Measurements from ENCODE around the gene CDHR5. TPM values are rescaled to one million over a fixed set of nuclear protein-coding genes. Genes with fewer than 3 reads are reported as not detected.

CDHR5 gene
- total and polyA plus RNA-seq, 2 donors from 2014 or later, result 7.0 to 45.6 TPM

GRCh38 chr11:614021-614622, 10.6 kb downstream of the CDHR5 start:
- no peaks in the 10 kb centered on the region for H3K27me3 ChIP-seq (ENCODE audit: control insufficient read depth, insufficient read depth, low read length)
- no peak for TF ChIP-seq CTCF (IDR thresholded peaks at IDR 0.05; ENCODE audit: borderline replicate concordance, extremely low read depth, insufficient read depth)
- H3K9ac ChIP-seq (ENCODE audit: low read length in 3 of 3), result no peak overlapping the region
- intact Hi-C loops (cut with DNase I), result no loop called here
- H3K36me3 ChIP-seq (ENCODE audit: control insufficient read depth in 2 of 3, insufficient read depth in 3 of 3, low read length in 3 of 3), result peaks cover 0 to 30% (median 12%) of the 10 kb centered on the region in 3 donors
- H3K4me1 ChIP-seq (ENCODE audit: control insufficient read depth in 2 of 3, insufficient read depth in 2 of 3, low read depth in 1 of 3, low read length in 3 of 3), result peaks cover 0 to 16% (median 0%) of the 10 kb centered on the region in 3 donors
- H3K27ac ChIP-seq (ENCODE audit: low read depth in 2 of 2, low read length in 2 of 2), result peak overlapping the region in 1 of 2 donors; percentile 43
- no peaks in the 10 kb centered on the region for H3K9me3 ChIP-seq (ENCODE audit: control insufficient read depth in 2 of 3, insufficient read depth in 1 of 3, low read length in 3 of 3)
- DNase-seq, result peak in 1 of 5 donors; percentile 78
- no peak for FAIRE-seq
- H3K4me3 ChIP-seq (ENCODE audit: low read length in 3 of 3), result peak overlapping the region in 1 of 3 donors; percentile 13

GRCh38 chr11:613369-613968, 11.3 kb downstream of the CDHR5 start:
- Histone ChIP-seq H3K36me3 (ENCODE audit: control insufficient read depth in 2 of 3, insufficient read depth in 3 of 3, low read length in 3 of 3) (peaks cover 0 to 30% (median 12%) of the 10 kb centered on the region in 3 donors), H3K4me1 (ENCODE audit: control insufficient read depth in 2 of 3, insufficient read depth in 2 of 3, low read depth in 1 of 3, low read length in 3 of 3) (peaks cover 0 to 16% (median 0%) of the 10 kb centered on the region in 3 donors), H3K9me3 (ENCODE audit: control insufficient read depth in 2 of 3, insufficient read depth in 1 of 3, low read length in 3 of 3) (no peaks in the 10 kb centered on the region), H3K27me3 (ENCODE audit: control insufficient read depth, insufficient read depth, low read length) (no peaks in the 10 kb centered on the region), H3K4me3 (ENCODE audit: low read length in 3 of 3) (no peak overlapping the region), H3K27ac (ENCODE audit: low read depth in 2 of 2, low read length in 2 of 2) (no peak overlapping the region), H3K9ac (ENCODE audit: low read length in 3 of 3) (no peak overlapping the region)
- DNase-seq (peak in 4 of 5 donors; percentile 66 to 91 (median 85)), FAIRE-seq (no peak)
- intact Hi-C loops (cut with DNase I), result no loop called here
- TF ChIP-seq CTCF (IDR thresholded peaks at IDR 0.05; ENCODE audit: borderline replicate concordance, extremely low read depth, insufficient read depth), result no peak

GRCh38 chr11:612961-613300, 11.8 kb downstream of the CDHR5 start:
- no peak overlapping the region for H3K27ac ChIP-seq (ENCODE audit: low read depth in 2 of 2, low read length in 2 of 2)
- H3K9ac ChIP-seq (ENCODE audit: low read length in 3 of 3), result no peak overlapping the region
- TF ChIP-seq CTCF (IDR thresholded peaks at IDR 0.05; ENCODE audit: borderline replicate concordance, extremely low read depth, insufficient read depth), result no peak
- DNase-seq (peak in 1 of 5 donors; percentile 72), FAIRE-seq (no peak)
- H3K27me3 ChIP-seq (ENCODE audit: control insufficient read depth, insufficient read depth, low read length), result no peaks in the 10 kb centered on the region
- intact Hi-C loops (cut with DNase I), result no loop called here
- no peaks in the 10 kb centered on the region for H3K9me3 ChIP-seq (ENCODE audit: control insufficient read depth in 2 of 3, insufficient read depth in 1 of 3, low read length in 3 of 3)
- no peak overlapping the region for H3K4me3 ChIP-seq (ENCODE audit: low read length in 3 of 3)
- peaks cover 0 to 31% (median 12%) of the 10 kb centered on the region in 3 donors for H3K36me3 ChIP-seq (ENCODE audit: control insufficient read depth in 2 of 3, insufficient read depth in 3 of 3, low read length in 3 of 3)
- peaks cover 0 to 18% (median 0%) of the 10 kb centered on the region in 3 donors for H3K4me1 ChIP-seq (ENCODE audit: control insufficient read depth in 2 of 3, insufficient read depth in 2 of 3, low read depth in 1 of 3, low read length in 3 of 3)

Measured in kidney (tissue), 14 donors.